K562 (cell line): ENCODE results near the gene TERT. TPM values are rescaled to one million over a fixed set of nuclear protein-coding genes. Genes with fewer than 3 reads are reported as not detected.

Experiments used
- ATAC-seq: fragments of 200-7000 bp; cut with Tn5 transposase; 3 replicates; pipeline ENCODE4 v1.9.1; 2020; ENCODE audit warnings: moderate library complexity
- BruUV-seq: library from RNA; stranded (reverse); fragments of 400-500 nt; replicated peaks from 2 replicates; lab custom pipeline; 2021; lab: Mats Ljungman, UMichigan
- CTCF ChIA-PET: fragments of 300-600 bp; formaldehyde crosslinking; extraction: SDS; loops from one replicate; lab custom pipeline; 2021; ENCODE audit warnings: low intra/inter-chr PET ratio; lab: Yijun Ruan, JAX
- POLR2A ChIA-PET: fragments of 300-600, 350-650 bp; sonication (Branson Sonifier 250); formaldehyde crosslinking; extraction: SDS; loops from one replicate; lab custom pipeline; 2021; ENCODE audit warnings: antibody characterized with exemption, inconsistent platforms; lab: Yijun Ruan, JAX
- DNase-seq, 4 experiments: peaks; one replicate each; pipeline versions ENCODE4 v3.0.0 to v3.0.0-alpha.2; 2011 to 2018; ENCODE audit warnings: low spot score in 3 of 4, mixed read lengths in 3 of 4; ENCODE audit errors: extremely low read depth in 1 of 4
- FAIRE-seq: peaks from 2 replicates; lab custom pipeline; 2011; peaks lifted over from hg19 to GRCh38; lab: Jason Lieb, UNC
- H2AFZ ChIP-seq: 2 replicates; pipeline ENCODE4 v1.6.0; 2011; ENCODE audit warnings: low read depth, low read length, control low read depth, inconsistent platforms
- H3K27ac ChIP-seq: fragments of 200-600 bp; 3 replicates; pipeline ENCODE4 v1.8.0; 2011; ENCODE audit warnings: low read depth, mild to moderate bottlenecking, control low read depth, inconsistent platforms, low read length, moderate library complexity, mixed read lengths; ENCODE audit errors: extremely low read depth
- H3K27me3 ChIP-seq, 2 experiments: fragments of 300-600 bp in 1 of 2; 2 replicates in 1 of 2; 3 replicates in 1 of 2; pipeline versions ENCODE4 v1.6.0 to v1.8.0; 2011; ENCODE audit warnings: inconsistent platforms in 2 of 2, low read length in 2 of 2, mild to moderate bottlenecking in 1 of 2, mixed read lengths in 1 of 2, moderate library complexity in 1 of 2; ENCODE audit not compliant: control insufficient read depth in 2 of 2, insufficient read depth in 2 of 2
- H3K36me3 ChIP-seq: fragments of 300-600 bp; 3 replicates; pipeline ENCODE4 v1.8.0; 2011; ENCODE audit warnings: mild to moderate bottlenecking, low read length, inconsistent platforms; ENCODE audit not compliant: control insufficient read depth, insufficient read depth
- H3K4me1 ChIP-seq, 2 experiments: fragments of 200-600 bp in 1 of 2; replicated peaks in 1 of 2; 2 replicates in 1 of 2; 3 replicates in 1 of 2; pipeline versions ENCODE4 v1.5.1 to v1.8.0; 2011; ENCODE audit warnings: inconsistent platforms in 2 of 2, low read length in 2 of 2, mild to moderate bottlenecking in 1 of 2, mixed read lengths in 1 of 2, moderate library complexity in 1 of 2; ENCODE audit not compliant: control insufficient read depth in 2 of 2, insufficient read depth in 2 of 2
- H3K4me2 ChIP-seq: 2 replicates; pipeline ENCODE4 v1.6.1; 2011; ENCODE audit warnings: low read length, control low read depth, inconsistent platforms, mixed read lengths; ENCODE audit not compliant: insufficient read depth
- H3K4me3 ChIP-seq: fragments of 200-600 bp; sonication (generic), shearing (Covaris generic); 2 replicates; pipeline ENCODE4 v1.5.1; 2016; ENCODE audit warnings: control low read depth, inconsistent platforms
- H3K79me2 ChIP-seq: fragments of 200-600 bp; 3 replicates; pipeline ENCODE4 v1.8.0; 2011; ENCODE audit warnings: low read length, inconsistent platforms; ENCODE audit not compliant: control insufficient read depth, insufficient read depth
- H3K9ac ChIP-seq, 2 experiments: 2 replicates each; pipeline versions ENCODE4 v1.6.0 to v1.6.1; 2011; ENCODE audit warnings: low read depth in 2 of 2, low read length in 2 of 2, control low read depth in 1 of 2, inconsistent platforms in 1 of 2, mild to moderate bottlenecking in 1 of 2, mixed read lengths in 1 of 2; ENCODE audit not compliant: insufficient read depth in 1 of 2
- H3K9me1 ChIP-seq: one replicate; pipeline ENCODE4 v1.6.0; 2011; ENCODE audit warnings: inconsistent platforms, mild to moderate bottlenecking, low read length, moderate library complexity; ENCODE audit not compliant: control insufficient read depth, insufficient read depth
- H3K9me3 ChIP-seq: replicated peaks from 2 replicates; pipeline ENCODE4 v1.5.1; 2011; ENCODE audit warnings: low read depth, low read length, inconsistent platforms; ENCODE audit not compliant: control insufficient read depth, insufficient read depth
- H4K20me1 ChIP-seq: replicated peaks from 2 replicates; pipeline ENCODE4 v1.6.1; 2011; ENCODE audit warnings: low read length, inconsistent platforms, mixed read lengths; ENCODE audit not compliant: control insufficient read depth, insufficient read depth
- EWSR1 ChIP-seq: fragments of 450-650 bp; IDR thresholded peaks from 2 replicates; pipeline ENCODE4 v1.6.1; 2018; ENCODE audit warnings: borderline replicate concordance, mild to moderate bottlenecking, low read depth, moderate library complexity; ENCODE audit not compliant: partially characterized antibody
- GTF2E2 ChIP-seq: fragments of 200-800 bp; sonication (Bioruptor generic); IDR thresholded peaks from 2 replicates; pipeline ENCODE4 v1.6.1; 2016; ENCODE audit warnings: missing genetic modification characterization, missing compliant biosample characterization
- NCOA4 ChIP-seq: fragments of 450-650 bp; IDR thresholded peaks from 2 replicates; pipeline ENCODE4 v1.6.1; 2018; ENCODE audit warnings: mild to moderate bottlenecking; ENCODE audit not compliant: partially characterized antibody
- PHB2 ChIP-seq: fragments of 450-650 bp; IDR thresholded peaks from 2 replicates; pipeline ENCODE4 v1.6.1; 2017; ENCODE audit warnings: low read depth
- SMARCA4 ChIP-seq: fragments of 450-650 bp; IDR thresholded peaks from 2 replicates; pipeline ENCODE4 v1.6.1; 2016
- SP2 ChIP-seq: IDR thresholded peaks from 2 replicates; pipeline ENCODE4 v1.6.1; 2011; ENCODE audit warnings: mild to moderate bottlenecking, low read depth, low read length, moderate library complexity; ENCODE audit not compliant: poor library complexity, severe bottlenecking; ENCODE audit errors: extremely low read depth
- SRSF1 ChIP-seq: fragments of 200-400 bp; formaldehyde crosslinking; IDR thresholded peaks from 2 replicates; pipeline ENCODE4 v1.6.1; 2017; ENCODE audit warnings: mild to moderate bottlenecking, low read depth, low read length, moderate library complexity
- ZNF133 ChIP-seq: fragments of 250-450 bp; sonication (Bioruptor Pico); IDR thresholded peaks from 2 replicates; pipeline ENCODE4 v1.4.0; 2020; ENCODE audit warnings: mild to moderate bottlenecking
- ZNF217 ChIP-seq: sonication (generic); formaldehyde crosslinking; IDR thresholded peaks from 2 replicates; pipeline ENCODE4 v1.8.0; 2022; ENCODE audit warnings: mild to moderate bottlenecking, missing genetic modification reagents
- WGBS: fragments of 100-300 bp; shearing (Covaris generic); methylation state at CpG from one replicate; pipeline ENCODE4 v1.1.6; 2016; ENCODE audit warnings: low coverage, mixed read lengths; ENCODE audit not compliant: insufficient coverage; ENCODE audit errors: missing lambda C conversion rate; 5-methylcytosine and 5-hydroxymethylcytosine counted together
- in situ Hi-C: fragments of 300-500 bp; cut with MboI; formaldehyde crosslinking; loops from 4 replicates; pipeline ENCODE4 v1.15.0; 2018; ENCODE audit warnings: inconsistent platforms, mixed read lengths
- intact Hi-C: fragments of 100-400 bp; cut with micrococcal nuclease; formaldehyde crosslinking; loops from 2 replicates; pipeline ENCODE4 v1.14.2; 2022
- polyA plus RNA-seq, 8 experiments: library from polyadenylated mRNA; depleted of rRNA in 4 of 8; stranded (reverse) in 5 of 8; unstranded in 3 of 8; fragments of >200 nt; fragmentation: Nextera tagmentation in 2 of 8; fragmentation: Illumina TruSeq in 1 of 8; extraction: Ambion mirVana in 2 of 8; extraction: Trizol in 1 of 8; gene quantifications; 2 replicates each; pipeline versions ENCODE4 v1.2.1 to v1.2.3, GENCODE V29; 2011 to 2014; ENCODE audit warnings: inconsistent platforms in 1 of 8, missing spikeins in 1 of 8
- total RNA-seq, 7 experiments: library from RNA; depleted of rRNA in 6 of 7; stranded (reverse); fragments of >200 nt in 6 of 7; fragmentation: Illumina TruSeq in 2 of 7; extraction: Trizol in 2 of 7; gene quantifications; 2 replicates each; pipeline versions ENCODE4 v1.2.1 to v1.2.3, GENCODE V29; 2011 to 2021; ENCODE audit warnings: low replicate concordance in 1 of 7
- TF ChIP-seq, protein P1 (sequence below): fragments of 450-650 bp; IDR thresholded peaks from one replicate; pipeline ENCODE4 v1.6.1; 2018; ENCODE audit warnings: mild to moderate bottlenecking, moderate library complexity; ENCODE audit not compliant: partially characterized antibody
- TF ChIP-seq, protein P2 (sequence below): sonication (generic); IDR thresholded peaks from 2 replicates; pipeline ENCODE4 v1.6.1; 2016

Gene TERT
- total and polyA plus RNA-seq, 9 of the 15 experiments (the other 6 are each of a cell fraction or from before 2014, with no cell fraction given), result 0.08 to 4.5 (median 0.98) TPM; not detected in 1

DNA sequence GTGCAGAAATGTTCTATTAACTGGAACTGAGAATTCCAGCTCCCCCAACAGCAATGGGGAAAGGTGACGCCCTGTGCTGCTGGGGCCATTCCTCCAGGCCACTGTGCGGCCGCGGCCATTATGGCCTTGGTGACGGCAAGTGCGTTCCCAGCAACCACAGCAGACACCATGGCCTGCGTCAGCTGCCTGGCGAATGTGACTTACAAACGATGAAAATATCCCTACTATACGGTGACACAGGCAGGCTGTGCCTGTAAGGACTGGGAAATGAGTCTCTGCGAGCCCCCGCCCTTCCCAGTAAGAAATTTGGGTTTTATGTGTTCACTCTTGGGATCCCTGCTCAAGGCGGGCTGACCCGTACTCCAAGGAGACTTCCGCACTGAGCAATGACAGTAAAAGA lies 29.4 kb upstream of the TERT start:
- peaks cover 15% of the 10 kb centered on the region for H4K20me1 ChIP-seq
- no peak for FAIRE-seq
- H3K9me1 ChIP-seq, result no peaks in the 10 kb centered on the region
- in situ Hi-C loops, result no loop called here
- H3K9me3 ChIP-seq, result no peaks in the 10 kb centered on the region
- no peak overlapping the region for H3K9ac ChIP-seq
- TF ChIP-seq ZNF133 (CRISPR knock-in tag) (no peak), SRSF1 (no peak), SMARCA4 (no peak), ZNF217 (CRISPR knock-in tag) (no peak), NCOA4 (no peak), PHB2 (no peak), GTF2E2 (tag) (no peak), EWSR1 (no peak), SP2 (no peak)
- TF ChIP-seq, protein P1, sequence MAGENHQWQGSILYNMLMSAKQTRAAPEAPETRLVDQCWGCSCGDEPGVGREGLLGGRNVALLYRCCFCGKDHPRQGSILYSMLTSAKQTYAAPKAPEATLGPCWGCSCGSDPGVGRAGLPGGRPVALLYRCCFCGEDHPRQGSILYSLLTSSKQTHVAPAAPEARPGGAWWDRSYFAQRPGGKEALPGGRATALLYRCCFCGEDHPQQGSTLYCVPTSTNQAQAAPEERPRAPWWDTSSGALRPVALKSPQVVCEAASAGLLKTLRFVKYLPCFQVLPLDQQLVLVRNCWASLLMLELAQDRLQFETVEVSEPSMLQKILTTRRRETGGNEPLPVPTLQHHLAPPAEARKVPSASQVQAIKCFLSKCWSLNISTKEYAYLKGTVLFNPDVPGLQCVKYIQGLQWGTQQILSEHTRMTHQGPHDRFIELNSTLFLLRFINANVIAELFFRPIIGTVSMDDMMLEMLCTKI, result no peak
- TF ChIP-seq, protein P2, sequence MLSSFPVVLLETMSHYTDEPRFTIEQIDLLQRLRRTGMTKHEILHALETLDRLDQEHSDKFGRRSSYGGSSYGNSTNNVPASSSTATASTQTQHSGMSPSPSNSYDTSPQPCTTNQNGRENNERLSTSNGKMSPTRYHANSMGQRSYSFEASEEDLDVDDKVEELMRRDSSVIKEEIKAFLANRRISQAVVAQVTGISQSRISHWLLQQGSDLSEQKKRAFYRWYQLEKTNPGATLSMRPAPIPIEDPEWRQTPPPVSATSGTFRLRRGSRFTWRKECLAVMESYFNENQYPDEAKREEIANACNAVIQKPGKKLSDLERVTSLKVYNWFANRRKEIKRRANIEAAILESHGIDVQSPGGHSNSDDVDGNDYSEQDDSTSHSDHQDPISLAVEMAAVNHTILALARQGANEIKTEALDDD, result no peak
- H2AFZ ChIP-seq, result no peak overlapping the region
- no TSS peak for BruUV-seq
- H3K4me3 ChIP-seq, result no peak overlapping the region
- no peak for DNase-seq
- 97% methylated on average over 15 of the region's 15 CpGs for WGBS
- POLR2A ChIA-PET, result interaction anchor here (0.7 kb wide), 1 partner anchor 10 kb away, joined by 3 read pairs; no protein-coding TSS in a partner anchor
- H3K79me2 ChIP-seq, result 0 out of 3 replicates have a peak, but pooled peaks cover 2% of the 10 kb centered on the region
- H3K27ac ChIP-seq, result no peak overlapping the region
- H3K27me3 ChIP-seq, result no peaks in the 10 kb centered on the region
- H3K4me2 ChIP-seq, result no peak overlapping the region
- peaks cover 0 to 25% of the 10 kb centered on the region in 2 experiments; a peak in 1 of 5 replicates for H3K4me1 ChIP-seq
- intact Hi-C loops, result no loop called here
- H3K36me3 ChIP-seq, result peaks cover 81% of the 10 kb centered on the region
- CTCF ChIA-PET, result no interaction called here
- ATAC-seq, result no peak
